Vagina (tissue), 2 donors: Measurements from ENCODE around the gene MUC12. TPM values are rescaled to one million over a fixed set of nuclear protein-coding genes. Genes with fewer than 3 reads are reported as not detected.

Experiments
- DNase-seq, 2 donors: peaks; one replicate each; pipeline ENCODE4 v3.0.0-alpha.2; 2017; ENCODE audit errors: extremely low spot score in 2 of 2
- H3K27ac ChIP-seq: fragments of 200-600 bp; sonication (generic); one replicate; pipeline ENCODE4 v1.5.1; 2019
- H3K27me3 ChIP-seq: fragments of 200-600 bp; sonication (generic); one replicate; pipeline ENCODE4 v1.5.1; 2019
- H3K36me3 ChIP-seq, 2 donors: fragments of 200-600 bp; sonication (generic); one replicate each; pipeline ENCODE4 v1.5.1; 2017 to 2019
- H3K4me1 ChIP-seq: fragments of 200-600 bp; sonication (generic); one replicate; pipeline ENCODE4 v1.5.1; 2019
- H3K4me3 ChIP-seq, 2 donors: fragments of 200-600 bp; sonication (generic); 1 replicate in 1 of 2; 2 replicates in 1 of 2; pipeline ENCODE4 v1.5.1; 2016 to 2019
- H3K9me3 ChIP-seq: fragments of 200-600 bp; sonication (generic); one replicate; pipeline ENCODE4 v1.5.1; 2019
- POLR2A ChIP-seq, 2 donors: fragments of 450-650 bp; IDR thresholded peaks; one replicate each; pipeline ENCODE4 v1.6.1; 2017; ENCODE audit warnings: antibody characterized with exemption in 2 of 2, mild to moderate bottlenecking in 2 of 2, moderate library complexity in 2 of 2
- POLR2AphosphoS5 ChIP-seq, 2 donors: sonication (generic); formaldehyde crosslinking; IDR thresholded peaks; one replicate each; pipeline ENCODE4 v1.9.0; 2017; ENCODE audit warnings: antibody characterized with exemption in 2 of 2, mild to moderate bottlenecking in 2 of 2, low read depth in 1 of 2; ENCODE audit not compliant: insufficient read depth in 1 of 2
- intact Hi-C: fragments of 100-400 bp; cut with DNase I; formaldehyde crosslinking; loops from one replicate; pipeline ENCODE4 v1.15.1; 2023
- total RNA-seq: library from RNA; depleted of rRNA; stranded (reverse); fragments of >200 nt; gene quantifications from one replicate; pipeline ENCODE4 v1.2.3, GENCODE V29; 2016
- TF ChIP-seq, protein P1 (sequence below), 3 experiments: fragments of 450-650 bp in 2 of 3; fragments of 200-600 bp in 1 of 3; sonication (generic) in 1 of 3; IDR thresholded peaks; one replicate each; pipeline ENCODE4 v1.5.1; 2017 to 2019; ENCODE audit warnings: antibody characterized with exemption in 3 of 3, mild to moderate bottlenecking in 2 of 3, moderate library complexity in 2 of 3

The MUC12 gene
- total RNA-seq, 1 donor from 2014 or later: 2.7 TPM

DNA sequence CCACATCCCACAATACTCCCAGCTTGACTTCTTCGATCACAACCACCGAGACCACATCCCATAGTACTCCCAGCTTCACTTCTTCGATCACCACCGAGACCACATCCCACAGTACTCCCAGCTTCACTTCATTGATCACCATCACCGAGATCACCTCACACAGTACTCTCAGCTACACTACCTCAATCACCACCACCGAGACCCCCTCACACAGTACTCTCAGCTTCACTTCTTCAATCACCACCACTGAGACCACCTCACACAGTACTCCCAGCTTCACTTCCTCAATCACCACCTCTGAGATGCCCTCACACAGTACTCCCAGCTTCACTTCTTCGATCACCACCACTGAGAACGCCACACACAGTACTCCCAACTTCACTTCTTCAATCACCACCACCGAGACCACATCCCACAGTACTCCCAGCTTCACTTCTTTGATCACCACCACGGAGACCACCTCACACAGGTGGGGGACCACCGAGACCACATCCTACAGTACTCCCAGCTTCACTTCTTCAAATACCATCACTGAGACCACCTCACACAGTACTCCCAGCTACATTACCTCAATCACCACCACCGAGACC is 11.4 kb upstream of the MUC12 start:
- peak; percentile 95 to 100 for DNase-seq
- H3K4me3 ChIP-seq: no peak overlapping the region
- H3K9me3 ChIP-seq: no peaks in the 10 kb centered on the region
- intact Hi-C loops: no loop called here
- H3K27me3 ChIP-seq: no peaks in the 10 kb centered on the region
- no peak overlapping the region for H3K27ac ChIP-seq
- no peaks in the 10 kb centered on the region for H3K36me3 ChIP-seq
- H3K4me1 ChIP-seq: no peaks in the 10 kb centered on the region
- TF ChIP-seq POLR2A (IDR thresholded peaks at IDR 0.05) (no peak), POLR2AphosphoS5 (IDR thresholded peaks at IDR 0.05; ENCODE audit: insufficient read depth in 1 of 2, low read depth in 1 of 2) (no peak)
- TF ChIP-seq, protein P1, sequence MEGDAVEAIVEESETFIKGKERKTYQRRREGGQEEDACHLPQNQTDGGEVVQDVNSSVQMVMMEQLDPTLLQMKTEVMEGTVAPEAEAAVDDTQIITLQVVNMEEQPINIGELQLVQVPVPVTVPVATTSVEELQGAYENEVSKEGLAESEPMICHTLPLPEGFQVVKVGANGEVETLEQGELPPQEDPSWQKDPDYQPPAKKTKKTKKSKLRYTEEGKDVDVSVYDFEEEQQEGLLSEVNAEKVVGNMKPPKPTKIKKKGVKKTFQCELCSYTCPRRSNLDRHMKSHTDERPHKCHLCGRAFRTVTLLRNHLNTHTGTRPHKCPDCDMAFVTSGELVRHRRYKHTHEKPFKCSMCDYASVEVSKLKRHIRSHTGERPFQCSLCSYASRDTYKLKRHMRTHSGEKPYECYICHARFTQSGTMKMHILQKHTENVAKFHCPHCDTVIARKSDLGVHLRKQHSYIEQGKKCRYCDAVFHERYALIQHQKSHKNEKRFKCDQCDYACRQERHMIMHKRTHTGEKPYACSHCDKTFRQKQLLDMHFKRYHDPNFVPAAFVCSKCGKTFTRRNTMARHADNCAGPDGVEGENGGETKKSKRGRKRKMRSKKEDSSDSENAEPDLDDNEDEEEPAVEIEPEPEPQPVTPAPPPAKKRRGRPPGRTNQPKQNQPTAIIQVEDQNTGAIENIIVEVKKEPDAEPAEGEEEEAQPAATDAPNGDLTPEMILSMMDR (IDR thresholded peaks at IDR 0.05): no peak

DNA sequence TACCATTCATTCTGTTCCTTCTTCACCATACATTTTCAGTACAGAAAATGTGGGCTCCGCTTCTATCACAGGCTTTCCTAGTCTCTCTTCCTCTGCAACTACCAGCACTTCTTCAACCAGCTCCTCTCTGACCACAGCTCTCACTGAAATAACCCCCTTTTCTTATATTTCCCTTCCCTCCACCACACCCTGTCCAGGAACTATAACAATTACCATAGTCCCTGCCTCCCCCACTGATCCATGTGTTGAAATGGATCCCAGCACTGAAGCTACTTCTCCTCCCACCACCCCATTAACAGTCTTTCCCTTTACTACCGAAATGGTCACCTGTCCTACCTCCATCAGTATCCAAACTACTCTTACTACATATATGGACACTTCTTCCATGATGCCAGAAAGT is 9.5 kb upstream of the MUC12 start:
- Histone ChIP-seq H3K4me1 (no peaks in the 10 kb centered on the region), H3K27me3 (no peaks in the 10 kb centered on the region), H3K27ac (no peak overlapping the region), H3K9me3 (no peaks in the 10 kb centered on the region), H3K36me3 (no peaks in the 10 kb centered on the region), H3K4me3 (no peak overlapping the region)
- TF ChIP-seq POLR2AphosphoS5 (IDR thresholded peaks at IDR 0.05; ENCODE audit: insufficient read depth in 1 of 2, low read depth in 1 of 2) (no peak), POLR2A (IDR thresholded peaks at IDR 0.05) (no peak)
- TF ChIP-seq, protein P1 (IDR thresholded peaks at IDR 0.05): no peak
- intact Hi-C loops: no loop called here
- no peak for DNase-seq

DNA sequence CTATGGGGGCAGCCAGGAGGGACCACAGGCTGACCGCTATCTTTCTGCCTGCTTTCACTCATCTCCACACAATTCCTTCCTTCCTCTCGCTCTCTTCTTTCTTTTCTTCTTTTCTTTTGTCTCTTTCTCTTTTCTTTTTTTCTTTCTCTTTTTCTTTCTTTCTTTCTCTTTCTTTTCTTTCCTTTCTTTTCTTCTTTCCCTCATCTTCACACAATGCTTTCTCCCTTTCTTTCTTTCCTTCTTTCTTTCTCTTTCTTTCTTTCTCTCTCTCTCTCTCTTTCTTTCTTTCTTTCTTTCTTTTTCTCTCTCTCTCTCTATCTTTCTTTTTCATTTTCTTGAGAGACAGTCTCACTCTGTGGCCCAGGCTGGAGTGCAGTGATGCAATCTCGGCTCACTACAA is 6.8 kb upstream of the MUC12 start:
- Histone ChIP-seq H3K36me3 (no peaks in the 10 kb centered on the region), H3K9me3 (no peaks in the 10 kb centered on the region), H3K4me1 (peaks cover 19% of the 10 kb centered on the region), H3K4me3 (no peak overlapping the region), H3K27ac (no peak overlapping the region), H3K27me3 (no peaks in the 10 kb centered on the region)
- intact Hi-C loops: no loop called here
- TF ChIP-seq, protein P1 (IDR thresholded peaks at IDR 0.05): no peak
- TF ChIP-seq POLR2AphosphoS5 (IDR thresholded peaks at IDR 0.05; ENCODE audit: insufficient read depth in 1 of 2, low read depth in 1 of 2) (no peak), POLR2A (IDR thresholded peaks at IDR 0.05) (no peak)
- no peak for DNase-seq

DNA sequence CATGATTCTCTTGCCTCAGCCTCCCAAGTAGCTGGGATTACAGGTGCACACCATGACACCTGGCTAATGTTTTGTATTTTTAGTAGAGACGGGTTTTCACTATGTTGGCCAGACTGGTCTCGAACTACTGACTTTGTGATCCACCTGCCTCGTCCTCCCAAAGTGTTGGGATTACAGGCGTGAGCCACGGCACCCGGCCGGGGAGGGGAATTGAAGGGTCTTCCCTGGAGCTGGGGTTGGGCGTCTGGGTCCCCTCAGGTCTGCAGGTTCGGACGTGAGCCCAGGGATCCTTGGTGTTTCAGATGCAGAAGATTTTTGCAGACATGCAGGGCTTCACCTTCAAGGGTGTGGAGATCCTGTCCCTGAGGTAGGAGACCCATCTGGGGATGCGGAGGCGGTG is 6.0 kb upstream of the MUC12 start:
- no peak overlapping the region for H3K27ac ChIP-seq
- H3K27me3 ChIP-seq: no peaks in the 10 kb centered on the region
- H3K4me3 ChIP-seq: no peak overlapping the region
- no peak for DNase-seq
- H3K4me1 ChIP-seq: peaks cover 19% of the 10 kb centered on the region
- no peaks in the 10 kb centered on the region for H3K36me3 ChIP-seq
- H3K9me3 ChIP-seq: no peaks in the 10 kb centered on the region
- intact Hi-C loops: no loop called here
- TF ChIP-seq, protein P1 (IDR thresholded peaks at IDR 0.05): no peak
- no peak for TF ChIP-seq POLR2AphosphoS5 (IDR thresholded peaks at IDR 0.05; ENCODE audit: insufficient read depth in 1 of 2, low read depth in 1 of 2)
- no peak for TF ChIP-seq POLR2A (IDR thresholded peaks at IDR 0.05)

DNA sequence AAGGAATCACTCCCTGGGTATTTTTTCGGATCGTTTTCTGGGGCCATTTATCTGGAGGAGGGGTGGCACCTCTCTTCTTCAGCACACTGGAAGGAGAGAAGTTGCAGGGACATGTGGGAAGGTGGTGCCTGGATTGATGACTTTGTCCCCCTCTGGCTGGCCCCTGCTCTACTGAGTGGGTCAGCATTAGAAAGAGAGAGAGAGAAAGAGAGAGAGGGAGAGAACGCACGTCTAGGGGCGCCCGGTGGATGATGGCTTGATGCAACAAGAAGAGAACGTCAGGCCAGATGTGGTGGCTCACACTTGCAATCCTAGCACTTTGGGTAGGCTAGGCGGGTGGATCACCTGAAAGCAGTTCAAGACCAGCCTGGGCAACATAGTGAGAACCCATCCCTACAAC is 5.5 kb upstream of the MUC12 start:
- no peaks in the 10 kb centered on the region for H3K27me3 ChIP-seq
- TF ChIP-seq, protein P1 (IDR thresholded peaks at IDR 0.05): no peak
- no peak for TF ChIP-seq POLR2AphosphoS5 (IDR thresholded peaks at IDR 0.05; ENCODE audit: insufficient read depth in 1 of 2, low read depth in 1 of 2)
- TF ChIP-seq POLR2A (IDR thresholded peaks at IDR 0.05): no peak
- intact Hi-C loops: no loop called here

More for the DNA sequence above, 5.5 kb upstream of the MUC12 start:
- Histone ChIP-seq H3K27ac (no peak overlapping the region), H3K9me3 (no peaks in the 10 kb centered on the region), H3K36me3 (no peaks in the 10 kb centered on the region), H3K4me1 (peaks cover 19% of the 10 kb centered on the region), H3K4me3 (no peak overlapping the region)
- DNase-seq: no peak
